Measurements from ENCODE around the gene MCF2L. TPM values are rescaled to one million over a fixed set of nuclear protein-coding genes. Genes with fewer than 3 reads are reported as not detected.

Gene MCF2L
- total and polyA plus RNA-seq, 4 donors = 46.3 to 136 (median 92.0) TPM

GRCh38 chr13:112985803-112986408 lies 16.9 kb downstream of the MCF2L start:
- H3K27me3 ChIP-seq (ENCODE audit: control insufficient read depth, insufficient read depth, low read length) = no peaks in the 10 kb centered on the region
- H3K36me3 ChIP-seq (ENCODE audit: control insufficient read depth, insufficient read depth, low read length) = peaks cover 51% of the 10 kb centered on the region
- DNase-seq (ENCODE audit: low read depth in 4 of 6, low spot score in 6 of 6) = no peak
- no peaks in the 10 kb centered on the region for H3K9me3 ChIP-seq (ENCODE audit: control insufficient read depth, insufficient read depth, low read length)
- H3K27ac ChIP-seq (ENCODE audit: low read depth, low read length) = no peak overlapping the region
- H3K4me3 ChIP-seq (ENCODE audit: low read depth, low read length) = no peak overlapping the region
- WGBS (ENCODE audit: insufficient coverage) = 79% methylated on average over 29 of the region's 30 CpGs
- H3K4me1 ChIP-seq (ENCODE audit: control insufficient read depth, insufficient read depth, low read length) = peaks cover 54% of the 10 kb centered on the region

GRCh38 chr13:112986470-112986869 lies 17.5 kb downstream of the MCF2L start:
- Histone ChIP-seq H3K27me3 (ENCODE audit: control insufficient read depth, insufficient read depth, low read length) (no peaks in the 10 kb centered on the region), H3K4me3 (ENCODE audit: low read depth, low read length) (no peak overlapping the region), H3K9me3 (ENCODE audit: control insufficient read depth, insufficient read depth, low read length) (no peaks in the 10 kb centered on the region), H3K36me3 (ENCODE audit: control insufficient read depth, insufficient read depth, low read length) (peaks cover 49% of the 10 kb centered on the region), H3K4me1 (ENCODE audit: control insufficient read depth, insufficient read depth, low read length) (peaks cover 52% of the 10 kb centered on the region), H3K27ac (ENCODE audit: low read depth, low read length) (no peak overlapping the region)
- 79% methylated on average over 17 of the region's 20 CpGs for WGBS (ENCODE audit: insufficient coverage)
- DNase-seq (ENCODE audit: low read depth in 4 of 6, low spot score in 6 of 6) = no peak

GRCh38 chr13:112986946-112987681 lies 18.1 kb downstream of the MCF2L start:
- Histone ChIP-seq H3K27me3 (ENCODE audit: control insufficient read depth, insufficient read depth, low read length) (no peaks in the 10 kb centered on the region), H3K36me3 (ENCODE audit: control insufficient read depth, insufficient read depth, low read length) (peaks cover 43% of the 10 kb centered on the region), H3K27ac (ENCODE audit: low read depth, low read length) (peak overlapping the region; percentile 40), H3K4me1 (ENCODE audit: control insufficient read depth, insufficient read depth, low read length) (peaks cover 48% of the 10 kb centered on the region), H3K4me3 (ENCODE audit: low read depth, low read length) (no peak overlapping the region), H3K9me3 (ENCODE audit: control insufficient read depth, insufficient read depth, low read length) (no peaks in the 10 kb centered on the region)
- DNase-seq (ENCODE audit: low read depth in 4 of 6, low spot score in 6 of 6) = no peak
- WGBS (ENCODE audit: insufficient coverage) = 81% methylated on average over 29 of the region's 29 CpGs

GRCh38 chr13:112987682-112988024 lies 18.6 kb downstream of the MCF2L start:
- Histone ChIP-seq H3K4me1 (ENCODE audit: control insufficient read depth, insufficient read depth, low read length) (peaks cover 42% of the 10 kb centered on the region), H3K36me3 (ENCODE audit: control insufficient read depth, insufficient read depth, low read length) (peaks cover 39% of the 10 kb centered on the region), H3K4me3 (ENCODE audit: low read depth, low read length) (no peak overlapping the region), H3K27me3 (ENCODE audit: control insufficient read depth, insufficient read depth, low read length) (no peaks in the 10 kb centered on the region), H3K27ac (ENCODE audit: low read depth, low read length) (no peak overlapping the region), H3K9me3 (ENCODE audit: control insufficient read depth, insufficient read depth, low read length) (no peaks in the 10 kb centered on the region)
- WGBS (ENCODE audit: insufficient coverage) = no CpG with 5 or more reads among the region's 7 CpGs
- no peak for DNase-seq (ENCODE audit: low read depth in 4 of 6, low spot score in 6 of 6)

- peaks cover 28% of the 10 kb centered on the region for H3K4me1 ChIP-seq (ENCODE audit: control insufficient read depth, insufficient read depth, low read length)
- H3K27ac ChIP-seq (ENCODE audit: low read depth, low read length) = no peak overlapping the region
- peaks cover 41% of the 10 kb centered on the region for H3K36me3 ChIP-seq (ENCODE audit: control insufficient read depth, insufficient read depth, low read length)
- H3K4me3 ChIP-seq (ENCODE audit: low read depth, low read length) = no peak overlapping the region
- no peaks in the 10 kb centered on the region for H3K9me3 ChIP-seq (ENCODE audit: control insufficient read depth, insufficient read depth, low read length)
- no peak for DNase-seq (ENCODE audit: low read depth in 4 of 6, low spot score in 6 of 6)
- H3K27me3 ChIP-seq (ENCODE audit: control insufficient read depth, insufficient read depth, low read length) = no peaks in the 10 kb centered on the region
- WGBS (ENCODE audit: insufficient coverage) = 53% methylated on average over 6 of the region's 8 CpGs
Measured at GRCh38 chr13:112990783-112991182, 21.8 kb downstream of the MCF2L start.

GRCh38 chr13:112991609-112992008 lies 22.6 kb downstream of the MCF2L start:
- DNase-seq (ENCODE audit: low read depth in 4 of 6, low spot score in 6 of 6) = no peak
- WGBS (ENCODE audit: insufficient coverage) = 72% methylated on average over 4 of the region's 6 CpGs
- Histone ChIP-seq H3K36me3 (ENCODE audit: control insufficient read depth, insufficient read depth, low read length) (peaks cover 43% of the 10 kb centered on the region), H3K27me3 (ENCODE audit: control insufficient read depth, insufficient read depth, low read length) (no peaks in the 10 kb centered on the region), H3K27ac (ENCODE audit: low read depth, low read length) (no peak overlapping the region), H3K4me1 (ENCODE audit: control insufficient read depth, insufficient read depth, low read length) (peaks cover 33% of the 10 kb centered on the region), H3K4me3 (ENCODE audit: low read depth, low read length) (no peak overlapping the region), H3K9me3 (ENCODE audit: control insufficient read depth, insufficient read depth, low read length) (no peaks in the 10 kb centered on the region)

- no peaks in the 10 kb centered on the region for H3K9me3 ChIP-seq (ENCODE audit: control insufficient read depth, insufficient read depth, low read length)
- peaks cover 47% of the 10 kb centered on the region for H3K36me3 ChIP-seq (ENCODE audit: control insufficient read depth, insufficient read depth, low read length)
- H3K27me3 ChIP-seq (ENCODE audit: control insufficient read depth, insufficient read depth, low read length) = no peaks in the 10 kb centered on the region
- WGBS (ENCODE audit: insufficient coverage) = 88% methylated on average over 31 of the region's 31 CpGs
- DNase-seq (ENCODE audit: low read depth in 4 of 6, low spot score in 6 of 6) = no peak
- H3K4me3 ChIP-seq (ENCODE audit: low read depth, low read length) = no peak overlapping the region
- no peak overlapping the region for H3K27ac ChIP-seq (ENCODE audit: low read depth, low read length)
- peaks cover 35% of the 10 kb centered on the region for H3K4me1 ChIP-seq (ENCODE audit: control insufficient read depth, insufficient read depth, low read length)
Measured at GRCh38 chr13:112992931-112993680, 24.1 kb downstream of the MCF2L start.

GRCh38 chr13:112994084-112994780 lies 25.2 kb downstream of the MCF2L start:
- no peak overlapping the region for H3K27ac ChIP-seq (ENCODE audit: low read depth, low read length)
- DNase-seq (ENCODE audit: low read depth in 4 of 6, low spot score in 6 of 6) = no peak
- WGBS (ENCODE audit: insufficient coverage) = 86% methylated on average over 46 of the region's 46 CpGs
- H3K4me3 ChIP-seq (ENCODE audit: low read depth, low read length) = no peak overlapping the region
- peaks cover 48% of the 10 kb centered on the region for H3K36me3 ChIP-seq (ENCODE audit: control insufficient read depth, insufficient read depth, low read length)
- no peaks in the 10 kb centered on the region for H3K9me3 ChIP-seq (ENCODE audit: control insufficient read depth, insufficient read depth, low read length)
- peaks cover 46% of the 10 kb centered on the region for H3K4me1 ChIP-seq (ENCODE audit: control insufficient read depth, insufficient read depth, low read length)
- no peaks in the 10 kb centered on the region for H3K27me3 ChIP-seq (ENCODE audit: control insufficient read depth, insufficient read depth, low read length)

- H3K36me3 ChIP-seq (ENCODE audit: control insufficient read depth, insufficient read depth, low read length) = peaks cover 51% of the 10 kb centered on the region
- H3K4me1 ChIP-seq (ENCODE audit: control insufficient read depth, insufficient read depth, low read length) = peaks cover 52% of the 10 kb centered on the region
- H3K4me3 ChIP-seq (ENCODE audit: low read depth, low read length) = no peak overlapping the region
- H3K27ac ChIP-seq (ENCODE audit: low read depth, low read length) = no peak overlapping the region
- 85% methylated on average over 33 of the region's 34 CpGs for WGBS (ENCODE audit: insufficient coverage)
- no peaks in the 10 kb centered on the region for H3K27me3 ChIP-seq (ENCODE audit: control insufficient read depth, insufficient read depth, low read length)
- H3K9me3 ChIP-seq (ENCODE audit: control insufficient read depth, insufficient read depth, low read length) = no peaks in the 10 kb centered on the region
- no peak for DNase-seq (ENCODE audit: low read depth in 4 of 6, low spot score in 6 of 6)
Measured at GRCh38 chr13:112994781-112995355, 25.9 kb downstream of the MCF2L start.
